ENCODE data around the gene NOP56. TPM values are rescaled to one million over a fixed set of nuclear protein-coding genes. Genes with fewer than 3 reads are reported as not detected.

NOP56 gene
- total and polyA plus RNA-seq, 2 donors (not counting 3 experiments of a cell fraction or from before 2014, with no cell fraction given): 151 to 329 TPM

GRCh38 chr20:2640260-2640659 is 12.2 kb upstream of the NOP56 start:
- no peak overlapping the region for H3K4me3 ChIP-seq (replicated peaks in 1 of 3; ENCODE audit: insufficient read depth in 1 of 3, low read depth in 1 of 3, low read length in 3 of 3)
- no peak overlapping the region for H2AFZ ChIP-seq (ENCODE audit: low read depth, low read length)
- no peaks in the 10 kb centered on the region for H3K4me1 ChIP-seq (ENCODE audit: control insufficient read depth, extremely low read depth, insufficient read depth, low read length)
- no peak overlapping the region for H3K27ac ChIP-seq (ENCODE audit: insufficient read depth, low read depth, low read length)
- peaks cover 3 to 5% of the 10 kb centered on the region in 2 experiments for H3K27me3 ChIP-seq (ENCODE audit: control insufficient read depth in 2 of 2, insufficient read depth in 2 of 2, low read length in 2 of 2)
- TF ChIP-seq GATA2 (IDR thresholded peaks at IDR 0.05; ENCODE audit: insufficient read depth, insufficient read length, low read depth, low read length) (no peak), FOS (IDR thresholded peaks at IDR 0.05; ENCODE audit: borderline replicate concordance, insufficient read depth, low read length) (no peak), MYC (IDR thresholded peaks at IDR 0.05; ENCODE audit: low read depth, low read length) (no peak), POLR2AphosphoS5 (IDR thresholded peaks at IDR 0.05; ENCODE audit: insufficient read depth, low read depth, low read length) (no peak), JUN (IDR thresholded peaks at IDR 0.05; ENCODE audit: borderline replicate concordance, insufficient read depth, insufficient read length, low read depth) (no peak), EZH2 (IDR thresholded peaks at IDR 0.05; ENCODE audit: borderline replicate concordance, low read depth, low read length, severe bottlenecking) (no peak), POLR2A (IDR thresholded peaks at IDR 0.05; ENCODE audit: low read depth, low read length) (no peak)
- TF ChIP-seq, protein P1, sequence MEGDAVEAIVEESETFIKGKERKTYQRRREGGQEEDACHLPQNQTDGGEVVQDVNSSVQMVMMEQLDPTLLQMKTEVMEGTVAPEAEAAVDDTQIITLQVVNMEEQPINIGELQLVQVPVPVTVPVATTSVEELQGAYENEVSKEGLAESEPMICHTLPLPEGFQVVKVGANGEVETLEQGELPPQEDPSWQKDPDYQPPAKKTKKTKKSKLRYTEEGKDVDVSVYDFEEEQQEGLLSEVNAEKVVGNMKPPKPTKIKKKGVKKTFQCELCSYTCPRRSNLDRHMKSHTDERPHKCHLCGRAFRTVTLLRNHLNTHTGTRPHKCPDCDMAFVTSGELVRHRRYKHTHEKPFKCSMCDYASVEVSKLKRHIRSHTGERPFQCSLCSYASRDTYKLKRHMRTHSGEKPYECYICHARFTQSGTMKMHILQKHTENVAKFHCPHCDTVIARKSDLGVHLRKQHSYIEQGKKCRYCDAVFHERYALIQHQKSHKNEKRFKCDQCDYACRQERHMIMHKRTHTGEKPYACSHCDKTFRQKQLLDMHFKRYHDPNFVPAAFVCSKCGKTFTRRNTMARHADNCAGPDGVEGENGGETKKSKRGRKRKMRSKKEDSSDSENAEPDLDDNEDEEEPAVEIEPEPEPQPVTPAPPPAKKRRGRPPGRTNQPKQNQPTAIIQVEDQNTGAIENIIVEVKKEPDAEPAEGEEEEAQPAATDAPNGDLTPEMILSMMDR (IDR thresholded peaks at IDR 0.05; ENCODE audit: extremely low read depth in 1 of 2, insufficient read depth in 1 of 2, low read depth in 1 of 2, low read length in 2 of 2): no peak
- TF ChIP-seq, protein P2, sequence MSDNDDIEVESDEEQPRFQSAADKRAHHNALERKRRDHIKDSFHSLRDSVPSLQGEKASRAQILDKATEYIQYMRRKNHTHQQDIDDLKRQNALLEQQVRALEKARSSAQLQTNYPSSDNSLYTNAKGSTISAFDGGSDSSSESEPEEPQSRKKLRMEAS (IDR thresholded peaks at IDR 0.05; ENCODE audit: insufficient read depth, insufficient read length): no peak
- no peaks in the 10 kb centered on the region for H3K79me2 ChIP-seq (ENCODE audit: control insufficient read depth, insufficient read depth, low read length)
- ChIA-PET CTCF (interaction anchor here (1.0 kb wide), 2 partner anchors 14 to 119 kb away, joined by 3 read pairs; no protein-coding TSS in a partner anchor), POLR2A (no interaction called here)
- DNase-seq (ENCODE audit: low read depth, low spot score): no peak
- H3K4me2 ChIP-seq (ENCODE audit: insufficient read depth, low read length): no peak overlapping the region
- dilution Hi-C loops (cut with MboI; ENCODE audit: extremely low pct_ligation_motif_present, low sequenced_read_pairs) (no loop called here), intact Hi-C loops (cut with micrococcal nuclease) (no loop called here)
- H3K9me3 ChIP-seq (replicated peaks; ENCODE audit: control insufficient read depth, insufficient read depth, low read length): no peaks in the 10 kb centered on the region
- H3K36me3 ChIP-seq (ENCODE audit: control insufficient read depth in 2 of 2, extremely low read depth in 1 of 2, insufficient read depth in 2 of 2, low read length in 2 of 2): no peaks in the 10 kb centered on the region
- H3K9ac ChIP-seq (replicated peaks; ENCODE audit: extremely low read depth, insufficient read depth, low read length): no peak overlapping the region
- BruUV-seq (replicated peaks): no TSS peak
- H3K9me1 ChIP-seq (replicated peaks; ENCODE audit: control insufficient read depth, extremely low read depth, insufficient read depth, low read length): no peaks in the 10 kb centered on the region
- H4K20me1 ChIP-seq (replicated peaks; ENCODE audit: control insufficient read depth, extremely low read depth, insufficient read depth, low read length): no peaks in the 10 kb centered on the region
- no peak for FAIRE-seq

Measured in endothelial cell of umbilical vein (primary cell).